NCI-H345 treated with DMSO at 0.1 percent for 48 hours (cell line): Measurements from ENCODE around the gene GATB.
A peak's percentile ranks its signal among the peaks of the same experiment; 100 is the strongest.
"Not testable (repeated sequence)": the region's sequence is repeated elsewhere in the genome, so short reads cannot be mapped to it uniquely, and the experiment has no call there.

ENCODE experiments used
- DNase-seq: peaks from one replicate; lab custom pipeline; 2025; ENCODE audit not compliant: unreplicated experiment; lab: John Stamatoyannopoulos, UW

The GATB gene

DNA sequence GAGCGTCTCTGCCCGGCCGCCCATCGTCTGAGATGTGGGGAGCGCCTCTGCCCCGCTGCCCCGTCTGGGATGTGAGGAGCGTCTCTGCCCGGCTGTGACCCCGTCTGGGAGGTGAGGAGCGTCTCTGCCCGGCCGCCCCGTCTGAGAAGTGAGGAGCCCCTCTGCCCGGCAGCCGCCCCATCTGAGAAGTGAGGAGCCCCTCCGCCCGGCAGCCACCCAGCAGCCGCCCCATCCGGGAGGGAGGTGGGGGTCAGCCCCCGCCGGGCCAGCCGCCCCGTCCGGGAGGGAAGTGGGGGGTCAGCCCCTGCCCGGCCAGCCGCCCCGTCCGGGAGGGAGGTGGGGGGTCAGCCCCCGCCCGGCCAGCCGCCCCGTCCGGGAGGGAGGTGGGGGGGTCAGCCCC, 29.1 kb downstream of the GATB start:
- not testable (repeated sequence) for DNase-seq

DNA sequence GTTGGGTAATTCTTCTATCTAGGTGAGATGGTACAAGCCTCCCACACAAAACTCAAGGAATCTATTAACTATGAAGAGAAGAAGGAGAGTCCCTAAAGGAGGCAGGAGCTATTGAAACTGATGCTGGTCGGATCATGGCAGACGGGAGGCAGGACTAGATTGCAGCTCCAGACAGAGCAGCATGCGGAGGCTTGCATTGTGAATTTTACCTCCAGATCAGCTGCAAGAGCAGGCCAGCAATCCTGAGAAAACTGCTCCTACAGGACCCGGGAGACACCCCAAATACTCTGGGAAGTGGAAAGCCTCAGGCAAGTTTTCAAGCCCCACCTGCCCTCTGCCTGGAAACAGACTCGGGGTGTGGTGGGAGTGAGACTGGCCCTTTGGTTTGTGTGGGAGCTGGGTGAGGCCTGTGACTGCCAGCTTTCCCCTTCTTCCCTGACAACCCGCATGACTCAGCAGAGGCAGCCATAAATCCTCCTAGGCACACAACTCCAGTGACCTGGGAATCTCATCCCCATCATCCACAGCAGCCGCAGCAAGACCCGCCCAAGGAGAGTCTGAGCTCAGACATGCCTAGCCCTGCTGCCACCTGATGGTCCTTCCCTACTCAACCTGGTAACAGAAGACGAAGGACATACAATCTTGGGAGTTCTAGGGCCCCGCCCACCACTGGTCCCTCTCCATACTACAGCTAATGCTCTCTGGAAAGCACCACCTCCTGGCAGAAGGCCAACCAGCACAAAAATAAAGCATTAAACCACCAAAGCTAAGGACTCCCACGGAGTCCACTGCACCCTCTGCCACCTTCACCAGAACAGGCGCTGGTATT, 30.9 kb downstream of the GATB start:
- no peak for DNase-seq

DNA sequence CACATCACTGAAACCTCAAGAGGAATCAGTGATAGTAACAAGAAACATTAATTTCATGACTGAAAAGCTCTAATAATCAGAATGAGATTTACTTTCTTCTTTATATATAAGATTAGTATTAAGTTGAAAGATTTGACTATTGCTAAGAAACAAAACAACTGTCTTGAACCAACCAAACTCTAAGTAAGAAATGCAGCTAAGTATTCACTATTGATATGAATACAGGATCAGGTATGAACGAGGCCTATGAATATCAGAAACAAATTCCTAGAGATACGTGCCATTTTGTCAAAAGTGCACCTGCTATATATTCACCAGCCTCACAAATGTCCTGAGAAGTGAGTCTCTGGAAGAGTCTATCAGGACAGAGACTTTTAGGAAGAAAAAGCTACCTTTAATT, 32.1 kb downstream of the GATB start:
- no peak for DNase-seq

DNA sequence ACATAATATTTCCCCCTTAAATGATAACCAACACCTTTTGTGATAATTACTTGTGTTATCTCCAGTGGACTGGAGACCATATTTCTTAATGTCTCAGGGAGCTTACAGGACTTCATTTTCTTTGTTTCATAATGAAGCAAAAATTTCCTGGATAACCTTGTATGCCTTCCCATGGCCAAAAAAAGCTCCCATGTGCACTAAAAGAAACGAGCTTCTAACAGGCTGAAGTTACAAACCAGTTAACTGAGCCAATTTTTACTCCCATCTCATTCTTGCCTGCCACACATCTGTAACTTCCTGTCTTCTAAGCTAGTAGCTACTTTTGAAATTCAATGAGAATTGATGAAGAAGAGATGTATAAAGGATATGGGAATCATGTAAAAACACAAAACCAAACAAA, 32.8 kb downstream of the GATB start:
- DNase-seq, result no peak

DNA sequence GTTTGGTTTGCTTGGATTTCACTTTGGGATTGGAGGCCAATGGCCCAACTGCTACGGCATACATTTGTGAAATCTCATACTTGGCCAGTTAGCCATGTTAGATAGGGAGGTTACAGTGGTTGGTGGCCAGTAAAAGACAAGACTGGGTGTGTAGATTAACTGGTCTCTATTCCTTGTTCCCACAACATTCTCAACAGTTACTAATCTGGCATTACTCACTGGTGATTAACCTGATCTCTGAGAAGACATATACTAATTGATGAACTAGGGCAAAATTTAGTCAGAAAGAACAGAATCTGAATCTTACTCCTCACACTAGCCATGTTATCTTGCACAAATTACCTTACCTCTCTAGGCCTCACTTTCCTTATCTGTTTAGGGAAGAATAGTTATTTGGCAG, 33.4 kb downstream of the GATB start:
- no peak for DNase-seq

DNA sequence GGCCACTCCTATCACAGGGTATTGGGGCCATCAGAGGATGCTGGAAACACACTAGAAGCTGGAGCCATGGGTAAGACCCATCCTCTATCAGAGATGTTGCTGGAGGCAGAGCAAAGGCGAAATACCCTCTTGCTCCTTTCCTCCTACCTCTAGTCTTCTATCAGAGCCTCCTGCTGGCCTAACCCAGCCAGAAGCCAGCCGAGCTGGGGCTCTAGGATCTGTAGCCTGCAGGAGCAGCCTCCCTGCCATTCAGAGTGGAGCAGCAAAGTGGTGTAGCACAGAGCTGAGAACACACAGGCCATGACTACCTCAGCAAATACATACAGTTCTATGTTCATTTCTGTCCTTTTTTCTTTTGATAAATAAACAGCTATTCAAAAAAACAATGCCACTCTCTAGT, 35.7 kb downstream of the GATB start:
- no peak for DNase-seq

DNA sequence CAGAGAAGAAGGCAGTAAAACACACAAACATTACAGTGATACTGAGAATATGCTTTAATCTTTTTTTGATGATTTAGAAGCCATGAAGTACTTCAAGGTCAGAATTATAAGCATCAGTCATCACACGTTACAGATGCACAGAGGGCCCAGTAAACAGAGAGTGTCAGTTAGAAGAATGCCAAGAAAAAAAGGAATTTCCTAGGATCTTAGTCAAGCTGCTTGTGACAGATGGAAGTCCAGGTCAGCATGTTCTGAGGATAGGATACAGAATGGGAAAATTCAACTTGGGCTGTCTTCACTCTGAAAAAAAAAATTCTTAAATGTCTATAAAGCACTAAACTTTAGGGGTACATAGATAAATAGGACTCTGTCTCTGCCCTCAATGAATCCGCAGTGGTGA, 38.9 kb downstream of the GATB start:
- DNase-seq, result no peak

DNA sequence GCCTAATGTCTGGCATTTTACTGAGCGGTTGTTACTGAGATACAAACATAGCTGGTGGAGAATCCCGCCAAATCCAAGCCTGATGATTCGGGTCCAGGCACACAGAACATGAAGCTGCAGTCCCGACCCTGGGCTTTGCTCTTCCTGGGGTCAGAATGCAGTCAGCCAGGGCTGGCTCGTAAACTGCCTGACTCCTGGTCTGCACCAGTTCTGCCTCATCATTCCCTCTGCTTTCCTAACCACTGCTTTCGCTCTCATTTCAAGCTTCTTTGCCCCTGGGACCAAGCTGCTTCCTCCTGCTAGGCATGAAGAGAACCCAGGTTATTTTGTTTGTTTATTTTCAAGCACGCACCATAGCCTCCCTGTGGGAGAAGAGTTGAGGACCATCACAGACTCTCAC, 39.3 kb downstream of the GATB start:
- peak; percentile 35 for DNase-seq

DNA sequence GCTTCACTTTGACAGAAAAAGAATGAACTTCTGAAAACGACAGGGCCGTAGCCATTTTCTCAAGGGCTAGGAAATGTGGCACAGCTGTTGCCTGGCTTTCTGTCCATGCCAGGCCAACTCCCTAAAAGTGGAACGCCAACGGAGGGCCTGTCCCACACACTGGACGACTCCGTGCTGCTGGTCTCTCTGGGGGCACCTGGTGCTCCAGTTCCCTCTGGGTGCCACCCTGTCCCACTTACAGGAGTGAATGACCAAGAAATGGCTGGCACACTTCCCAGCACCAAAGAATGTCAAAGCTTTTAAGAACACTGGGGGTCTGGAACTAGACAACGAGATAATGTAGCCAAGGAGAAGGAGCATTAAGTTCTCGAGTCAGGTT, 40.9 kb downstream of the GATB start:
- no peak for DNase-seq

DNA sequence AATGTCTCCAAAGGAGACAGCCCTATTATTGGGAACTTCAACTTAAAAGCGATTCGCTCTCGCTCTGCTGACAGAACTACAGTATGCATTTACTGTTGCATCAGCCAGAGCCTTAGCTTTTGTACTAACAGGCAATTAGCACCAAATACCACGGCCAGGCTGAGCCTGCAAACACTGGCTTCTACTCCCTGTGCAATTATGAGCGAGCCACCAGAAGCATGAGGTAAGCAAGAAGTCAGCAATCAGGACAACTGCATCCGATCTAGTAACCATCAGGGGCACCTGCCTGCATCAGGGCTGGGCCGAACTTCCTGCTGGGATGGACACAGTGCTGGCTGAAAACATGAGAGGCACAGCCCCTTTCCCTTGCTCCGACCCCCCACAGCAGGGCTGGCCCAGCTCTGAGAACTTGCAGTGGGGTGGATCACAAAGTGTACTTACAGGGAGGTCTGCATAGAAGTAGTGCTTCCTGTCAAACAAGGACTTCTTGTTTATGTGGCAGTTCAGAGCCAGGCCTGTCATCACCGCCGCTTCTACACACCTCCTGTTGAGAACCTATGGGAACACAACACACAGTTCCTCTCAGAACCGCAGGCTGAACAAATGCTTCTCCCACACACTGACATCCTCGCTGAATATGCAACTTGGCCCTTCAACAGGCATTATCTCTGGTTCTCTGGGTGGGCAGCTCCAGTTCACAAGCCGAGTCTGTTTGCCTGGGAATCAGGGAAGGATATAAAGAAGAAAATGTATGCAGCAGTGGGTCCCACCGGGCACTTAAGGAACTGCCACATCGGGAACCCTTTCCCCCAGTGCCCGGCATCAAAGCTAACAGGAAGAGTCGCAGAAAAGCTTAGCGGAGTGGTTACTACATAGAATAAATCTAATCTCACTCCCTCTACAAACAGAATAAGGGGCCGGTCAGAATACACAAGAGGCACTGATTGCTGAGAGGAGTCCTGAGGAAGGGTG, 41.5 kb downstream of the GATB start:
- DNase-seq, result no peak

DNA sequence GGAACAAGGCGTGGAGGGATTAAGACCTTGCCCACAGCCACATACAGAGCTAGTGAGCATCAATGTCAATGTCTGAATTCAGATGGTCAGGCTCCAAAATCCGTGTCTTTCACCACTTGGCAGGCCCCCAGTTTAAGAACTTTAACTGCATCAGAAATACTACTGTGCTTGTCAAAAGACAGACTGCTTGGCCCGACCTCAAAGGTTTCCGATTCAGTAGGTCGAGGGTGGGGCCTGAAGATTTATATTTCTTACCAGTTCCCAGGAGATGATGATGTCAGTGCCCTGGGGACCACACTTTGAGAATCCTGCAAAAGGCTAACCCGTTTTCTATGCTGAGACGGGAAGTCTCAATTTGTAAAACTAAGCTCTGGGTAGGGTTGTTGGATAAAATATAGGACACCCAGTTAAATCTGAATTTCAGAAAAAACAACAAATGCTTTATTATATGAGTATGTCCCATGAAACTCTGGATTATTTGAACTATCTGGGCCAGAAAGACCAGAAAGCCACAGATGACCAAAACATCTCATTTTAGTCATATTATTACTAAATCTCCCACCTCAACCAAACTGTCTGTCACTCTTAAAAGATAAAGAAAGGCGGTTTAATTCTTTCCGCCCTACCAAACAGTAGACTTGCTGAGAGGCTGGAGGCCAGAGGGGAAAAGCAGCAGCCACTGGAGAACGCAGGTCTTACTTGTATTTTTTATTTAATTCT, 42.7 kb downstream of the GATB start:
- DNase-seq, result no peak

DNA sequence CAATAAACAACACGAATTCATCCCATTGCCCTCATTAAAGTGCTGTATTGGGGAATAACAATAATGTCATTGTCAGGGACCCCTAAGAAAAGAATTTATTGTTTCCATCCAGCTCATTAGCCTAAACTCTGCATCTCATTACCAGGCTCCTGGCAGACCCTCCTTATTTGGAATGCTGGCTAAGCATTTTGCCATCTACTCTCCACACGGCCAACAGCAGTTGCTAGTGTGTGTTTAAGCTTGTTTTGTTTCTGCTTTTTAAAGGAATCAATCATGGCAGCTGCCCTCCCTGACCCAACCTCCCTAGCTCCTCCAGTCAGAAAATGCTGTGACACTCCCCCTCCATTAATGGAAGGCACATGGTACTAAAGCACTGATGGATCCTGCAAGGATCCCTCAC, 43.5 kb downstream of the GATB start:
- DNase-seq, result no peak

DNA sequence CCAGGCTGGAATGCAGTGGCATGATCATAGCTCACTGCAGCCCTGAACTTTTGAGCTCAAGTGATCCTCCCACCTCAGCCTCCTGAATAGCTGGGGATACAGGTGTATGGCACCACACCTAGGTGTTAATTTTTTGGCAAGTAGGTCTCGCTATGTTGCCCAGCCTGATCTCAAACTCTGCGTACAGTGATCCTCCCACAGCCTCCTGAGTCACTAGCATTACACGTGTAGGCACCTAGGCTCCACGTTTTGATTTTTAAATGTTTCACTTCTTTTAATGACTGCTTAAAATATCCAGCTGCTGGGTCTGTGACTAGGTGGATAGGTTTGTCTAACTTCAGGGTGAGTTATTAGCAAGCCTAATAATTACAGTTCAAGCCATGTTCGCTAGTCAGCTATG, 44.5 kb downstream of the GATB start:
- DNase-seq, result no peak

DNA sequence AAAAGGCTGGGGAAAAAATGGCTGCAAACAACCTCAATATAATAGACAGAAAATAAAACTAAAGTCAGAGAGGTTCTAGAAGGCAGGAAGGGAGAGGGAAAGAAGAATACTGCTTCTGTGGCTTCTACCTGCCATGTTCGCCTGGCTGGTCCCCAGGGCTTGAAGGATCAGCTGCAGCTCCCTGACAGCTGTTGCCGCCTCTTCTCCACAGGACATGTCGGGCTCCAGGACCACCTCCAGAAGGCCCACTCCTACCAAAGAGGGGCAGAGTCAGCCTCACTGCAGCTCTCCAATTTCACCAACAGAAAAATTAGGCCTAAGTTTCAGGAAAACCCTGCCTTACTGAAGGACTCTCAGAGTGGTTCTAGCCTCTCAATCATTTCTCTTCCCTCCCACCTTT, 44.9 kb downstream of the GATB start:
- peak; percentile 9 for DNase-seq

DNA sequence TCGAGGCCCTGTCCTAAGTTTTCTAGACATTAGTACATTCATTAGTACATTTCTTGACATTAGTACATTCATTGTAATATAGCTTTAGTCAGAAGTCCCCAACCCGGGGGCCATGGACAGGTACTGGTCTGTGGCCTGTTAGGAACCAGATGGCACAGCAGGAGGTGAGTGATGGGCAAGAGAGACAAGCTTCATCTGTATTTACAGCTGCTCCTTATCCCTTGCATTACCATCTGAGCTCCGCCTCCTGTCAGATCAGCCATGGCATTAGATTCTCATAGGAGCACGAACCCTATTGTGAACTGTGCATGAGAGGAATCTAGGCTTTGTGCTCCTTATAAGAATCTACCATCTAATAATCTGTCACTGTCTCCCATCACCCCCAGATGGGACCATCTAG, 48.0 kb downstream of the GATB start:
- no peak for DNase-seq

DNA sequence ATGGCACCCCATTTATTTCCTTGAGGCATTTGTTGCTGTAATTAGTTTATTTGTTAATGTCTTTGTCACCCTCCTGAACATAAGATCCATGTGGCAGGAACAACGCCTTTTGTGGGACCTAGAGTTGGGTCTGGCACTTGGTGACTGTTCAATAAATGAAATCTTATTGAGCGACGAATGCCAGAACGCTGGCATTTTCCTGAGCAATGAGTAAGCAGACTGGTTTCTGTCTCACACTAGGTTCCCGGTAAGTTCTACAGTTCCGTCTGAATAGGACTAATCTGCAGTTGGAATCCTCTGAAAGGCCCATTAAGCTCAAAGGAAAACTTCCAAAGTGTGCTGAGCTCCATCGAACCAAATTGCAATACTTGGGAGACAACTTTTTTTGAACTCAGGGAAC, 49.2 kb downstream of the GATB start:
- no peak for DNase-seq

DNA sequence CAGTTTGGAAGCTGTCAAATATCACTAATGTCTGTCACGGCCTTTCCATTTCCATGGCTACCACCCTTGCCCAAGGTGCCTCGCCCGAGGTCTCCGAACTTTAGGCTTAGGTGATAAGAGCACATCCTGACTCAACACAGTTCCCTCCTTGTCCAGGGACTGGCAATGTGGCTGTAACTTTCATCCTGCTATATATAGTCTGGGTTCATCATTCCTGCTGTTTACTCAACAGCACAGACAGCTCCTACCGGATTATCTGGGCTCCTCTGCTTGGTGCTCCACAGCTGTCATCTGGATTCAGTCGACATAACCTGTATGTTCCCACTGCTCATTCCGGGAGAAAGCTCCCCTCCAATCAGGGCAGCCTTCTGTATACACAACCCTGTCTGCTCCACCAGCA, 51.2 kb downstream of the GATB start:
- no peak for DNase-seq

DNA sequence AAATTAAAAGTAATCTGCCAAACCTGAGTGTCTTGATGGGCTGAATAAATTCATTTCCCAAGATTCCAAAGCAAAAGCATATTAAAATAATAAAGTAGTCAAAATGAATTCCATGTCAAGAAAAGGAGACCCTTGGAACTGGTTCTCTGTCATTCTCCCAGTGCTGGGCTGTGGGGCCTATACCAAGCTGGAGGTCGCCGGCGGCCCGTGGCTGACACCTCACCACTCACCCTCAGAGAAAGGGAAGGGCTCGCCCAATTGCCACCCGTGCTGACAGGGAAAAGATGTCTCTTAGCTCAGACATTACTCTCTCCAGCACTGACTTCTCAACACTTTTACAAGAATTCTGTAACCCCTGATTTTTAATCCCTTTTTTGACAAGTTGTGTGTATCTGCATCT, 51.7 kb downstream of the GATB start:
- DNase-seq, result no peak

DNA sequence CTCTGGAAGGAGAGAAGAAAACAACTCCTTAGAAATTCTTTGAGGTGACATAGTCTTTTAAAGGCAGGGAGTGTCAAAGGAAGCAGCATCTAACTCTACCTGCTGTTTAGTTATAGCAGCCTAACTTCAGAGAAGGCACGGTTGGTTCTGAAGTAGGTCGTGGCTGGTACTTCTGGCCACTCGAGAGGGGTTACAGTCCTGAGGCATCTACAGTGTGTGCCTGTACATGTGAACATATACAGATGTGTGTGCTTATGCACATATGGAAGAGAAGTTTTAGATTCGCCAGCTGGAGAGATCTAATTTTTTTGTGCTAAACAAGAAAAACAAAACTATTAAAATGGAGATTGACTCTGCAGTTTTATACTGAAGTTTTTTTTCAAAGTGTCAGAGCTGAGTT, 52.7 kb downstream of the GATB start:
- DNase-seq, result no peak

DNA sequence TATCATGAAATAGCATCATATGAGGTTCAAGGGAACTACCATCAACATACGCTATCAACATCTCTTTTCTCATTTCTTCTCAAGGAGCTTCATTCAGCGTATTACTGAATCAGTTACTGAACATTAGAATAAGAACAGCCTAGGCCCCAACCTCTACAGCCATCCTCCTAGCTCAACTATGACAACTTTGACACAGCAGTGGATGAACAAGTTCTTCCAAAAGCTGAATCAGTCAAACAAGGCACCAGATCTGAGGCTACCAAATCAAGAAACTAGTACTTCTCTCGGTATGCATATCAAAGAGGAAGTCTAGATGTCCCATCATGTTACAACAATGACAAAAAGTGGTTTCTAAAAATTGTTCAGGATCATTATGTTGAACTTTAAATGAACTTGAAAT, 57.4 kb downstream of the GATB start:
- no peak for DNase-seq

DNA sequence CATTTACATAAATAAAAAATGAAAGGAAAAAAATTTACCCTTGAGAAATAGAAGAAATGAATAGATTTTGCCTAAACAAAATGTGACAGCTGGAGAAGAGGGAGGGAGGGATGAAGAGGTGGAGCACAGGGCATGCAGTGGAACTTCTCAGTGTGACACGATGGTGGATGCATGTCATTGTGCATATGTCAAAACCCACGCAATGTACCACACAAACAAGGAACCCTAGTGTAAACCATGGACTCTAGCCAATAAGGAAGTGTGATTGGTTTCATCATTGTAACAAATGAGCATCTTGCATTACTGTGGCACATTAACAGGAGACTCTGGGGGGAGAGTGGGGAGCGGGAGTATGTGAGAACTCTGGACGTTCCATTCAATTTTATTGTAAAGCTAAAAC, 58.6 kb downstream of the GATB start:
- no peak for DNase-seq
